AG09319 (cell line): ENCODE measurements around the gene ACTR2.
A peak's percentile ranks its signal among the peaks of the same experiment; 100 is the strongest.

Experiments
- DNase-seq: peaks from one replicate; pipeline ENCODE4 v3.0.0-alpha.2; 2010; ENCODE audit warnings: low read depth; ENCODE audit errors: extremely low read depth
- CTCF ChIP-seq: IDR thresholded peaks from 2 replicates; pipeline ENCODE4 v1.5.1; 2011; ENCODE audit warnings: low read depth, mild to moderate bottlenecking, inconsistent platforms, low read length, moderate library complexity

ACTR2 gene

GRCh38 chr2:65300761-65301711 lies 73.4 kb downstream of the ACTR2 start:
- DNase-seq = peak; percentile 74
- no peak for TF ChIP-seq CTCF

- no peak for DNase-seq
- no peak for TF ChIP-seq CTCF
Measured at GRCh38 chr2:65305934-65306333, 78.3 kb downstream of the ACTR2 start.

GRCh38 chr2:65309699-65310098 lies 82.1 kb downstream of the ACTR2 start:
- TF ChIP-seq CTCF = no peak
- DNase-seq = no peak

- DNase-seq = no peak
- TF ChIP-seq CTCF = no peak
Measured at GRCh38 chr2:65311049-65311448, 83.4 kb downstream of the ACTR2 start.

GRCh38 chr2:65311596-65311995 lies 84.0 kb downstream of the ACTR2 start:
- DNase-seq = no peak
- no peak for TF ChIP-seq CTCF

- DNase-seq = no peak
- TF ChIP-seq CTCF = no peak
Measured at GRCh38 chr2:65313126-65313953, 85.7 kb downstream of the ACTR2 start.

GRCh38 chr2:65313954-65314256 lies 86.3 kb downstream of the ACTR2 start:
- DNase-seq = no peak
- no peak for TF ChIP-seq CTCF
